Thyroid gland (tissue), 4 donors: ENCODE data around the gene RNF215.

Experiments
- CTCF ChIP-seq, 6 experiments: fragments of 200-600 bp in 3 of 6; fragments of 450-650 bp in 3 of 6; sonication (generic) in 3 of 6; IDR thresholded peaks; one replicate each; pipeline ENCODE4 v1.5.1; 2016 to 2019; ENCODE audit warnings: antibody characterized with exemption in 6 of 6, mild to moderate bottlenecking in 2 of 6, inconsistent platforms in 1 of 6, moderate library complexity in 1 of 6
- POLR2A ChIP-seq, 2 donors: fragments of 450-650 bp; IDR thresholded peaks; one replicate each; pipeline ENCODE4 v1.6.1; 2017; ENCODE audit warnings: antibody characterized with exemption in 2 of 2, mild to moderate bottlenecking in 2 of 2, moderate library complexity in 1 of 2

- TF ChIP-seq CTCF (IDR thresholded peaks at IDR 0.05) (no peak), POLR2A (IDR thresholded peaks at IDR 0.05) (no peak)
Observed at GRCh38 chr22:30432520-30432919, 45.3 kb upstream of the RNF215 start.
